Stimulated activated CD8-positive, alpha-beta memory T cell treated with anti-CD3 and anti-CD28 coated beads, Interleukin-15, amount 100 ng/mL, for 1 hour (primary cell): ENCODE data around the gene OSGEPL1.
"Not testable (repeated sequence)": the region's sequence is repeated elsewhere in the genome, so short reads cannot be mapped to it uniquely, and the experiment has no call there.

Experiments
- DNase-seq: peaks from one replicate; pipeline ENCODE4 v3.0.0-alpha.2; 2020; ENCODE audit warnings: low read depth

OSGEPL1 gene, protein sequence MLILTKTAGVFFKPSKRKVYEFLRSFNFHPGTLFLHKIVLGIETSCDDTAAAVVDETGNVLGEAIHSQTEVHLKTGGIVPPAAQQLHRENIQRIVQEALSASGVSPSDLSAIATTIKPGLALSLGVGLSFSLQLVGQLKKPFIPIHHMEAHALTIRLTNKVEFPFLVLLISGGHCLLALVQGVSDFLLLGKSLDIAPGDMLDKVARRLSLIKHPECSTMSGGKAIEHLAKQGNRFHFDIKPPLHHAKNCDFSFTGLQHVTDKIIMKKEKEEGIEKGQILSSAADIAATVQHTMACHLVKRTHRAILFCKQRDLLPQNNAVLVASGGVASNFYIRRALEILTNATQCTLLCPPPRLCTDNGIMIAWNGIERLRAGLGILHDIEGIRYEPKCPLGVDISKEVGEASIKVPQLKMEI

DNA sequence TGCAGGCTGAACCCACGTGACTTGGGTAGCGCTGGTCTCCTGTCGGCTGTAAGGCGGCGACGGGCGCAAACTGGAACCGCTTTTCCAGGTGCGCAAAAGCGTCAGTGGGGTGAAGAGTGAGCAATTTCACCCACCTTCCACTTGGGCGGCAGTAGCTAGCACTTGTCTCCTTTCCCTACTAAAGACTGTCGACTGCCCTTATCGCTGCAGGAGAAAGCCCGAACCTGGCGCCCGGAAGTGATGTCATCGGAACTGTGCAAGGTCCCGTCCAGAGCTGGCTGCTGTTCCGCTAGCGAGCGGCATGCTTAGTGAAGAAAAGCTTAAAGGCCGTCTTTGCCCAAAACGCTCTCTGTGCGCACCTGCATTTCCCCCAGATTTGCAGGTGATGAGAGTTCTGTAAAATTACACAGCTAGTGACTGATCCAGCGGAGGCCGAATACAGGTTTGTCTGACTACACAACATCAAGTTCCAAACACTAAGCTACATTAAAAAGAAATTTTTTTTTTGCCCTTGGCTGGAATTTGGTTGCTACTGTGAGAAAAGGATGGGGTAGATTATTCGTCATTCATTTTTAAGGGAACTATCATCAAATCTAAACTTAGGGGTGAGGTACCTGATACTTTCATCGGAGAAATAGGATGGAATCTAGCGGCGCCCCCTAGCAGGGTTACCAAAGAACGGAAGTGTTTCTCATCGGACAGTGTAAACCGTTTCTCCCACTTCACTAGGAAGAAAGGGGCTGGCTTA, at the start of gene OSGEPL1:
Gene OSGEPL1 (minus strand): TSS at position 242 of the 748 bp plus-strand sequence. CDS start 1,152 bp downstream, outside the sequence.
- peak; percentile 87 for DNase-seq

DNA sequence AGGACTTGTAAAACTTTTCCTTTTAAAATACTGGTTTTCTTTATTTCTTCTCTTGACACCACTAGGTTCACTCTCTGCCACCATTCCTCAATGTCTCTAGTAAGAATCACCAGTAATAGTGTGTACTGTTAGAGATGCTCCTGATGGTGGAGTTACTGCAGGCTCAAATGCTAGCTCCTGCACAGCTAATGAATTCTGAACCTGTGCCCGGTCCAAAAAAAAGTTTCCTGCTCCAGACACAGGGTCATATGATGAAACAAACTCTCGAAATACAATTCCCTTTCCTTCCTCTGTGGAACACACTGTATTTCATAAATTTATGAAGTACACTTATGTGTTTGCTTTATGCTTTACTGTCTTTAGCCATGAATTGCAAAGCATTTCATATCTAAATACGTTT, 40.8 kb upstream of the OSGEPL1 start:
- DNase-seq: no peak

DNA sequence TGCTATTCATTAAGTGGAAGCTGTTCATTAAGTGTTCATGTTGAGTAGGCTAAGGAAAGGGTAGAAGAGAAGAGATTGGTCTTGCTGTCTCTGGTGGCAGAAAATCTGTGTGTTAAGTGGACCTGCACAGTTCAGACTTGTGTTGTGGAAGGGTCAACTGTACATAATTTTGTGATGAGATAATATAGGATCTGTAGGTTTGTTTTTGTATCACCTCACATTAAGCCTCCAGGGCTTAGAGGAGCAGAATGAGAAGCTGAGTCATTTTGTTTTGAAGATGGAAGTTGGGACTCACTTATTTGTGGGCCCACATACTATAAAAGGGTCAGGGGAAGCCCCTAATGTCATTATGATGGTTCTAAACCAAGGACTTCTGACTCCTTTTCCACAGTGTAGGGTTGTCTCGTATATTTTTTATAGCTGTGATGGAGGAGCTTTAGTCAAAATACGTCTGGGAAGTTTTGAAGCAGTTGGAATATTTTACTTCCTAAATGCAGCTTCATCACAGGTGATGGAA, 39.9 kb upstream of the OSGEPL1 start:
- no peak for DNase-seq

- no peak for DNase-seq
These were observed 36.9 kb upstream of the OSGEPL1 start for GRCh38 chr2:189799531-189799930.

GRCh38 chr2:189799030-189799331, 36.4 kb upstream of the OSGEPL1 start:
- DNase-seq: no peak

- no peak for DNase-seq
These were observed 35.9 kb upstream of the OSGEPL1 start for GRCh38 chr2:189798312-189799029.

GRCh38 chr2:189797902-189798301, 35.3 kb upstream of the OSGEPL1 start:
- no peak for DNase-seq

DNA sequence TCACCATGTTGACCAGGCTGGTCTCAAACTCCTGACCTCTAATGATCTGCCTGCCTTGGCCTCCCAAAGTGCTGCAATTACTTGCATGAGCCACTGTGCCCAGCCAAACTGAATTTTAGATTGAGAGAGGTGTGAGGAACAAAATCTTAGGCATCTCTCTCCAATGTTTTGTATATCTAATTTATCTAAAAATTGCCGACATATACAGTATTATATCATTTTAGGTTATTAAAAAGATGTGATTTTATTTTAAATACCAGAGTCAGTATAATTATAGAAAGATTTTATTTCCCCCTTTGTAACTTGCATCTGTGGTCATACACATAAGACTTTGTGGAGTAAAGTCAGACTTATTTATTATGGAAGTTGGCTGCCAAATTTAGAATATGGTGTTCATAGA, 31.7 kb upstream of the OSGEPL1 start:
- no peak for DNase-seq

- no peak for DNase-seq
These were observed 28.9 kb upstream of the OSGEPL1 start for GRCh38 chr2:189791338-189792042.

DNA sequence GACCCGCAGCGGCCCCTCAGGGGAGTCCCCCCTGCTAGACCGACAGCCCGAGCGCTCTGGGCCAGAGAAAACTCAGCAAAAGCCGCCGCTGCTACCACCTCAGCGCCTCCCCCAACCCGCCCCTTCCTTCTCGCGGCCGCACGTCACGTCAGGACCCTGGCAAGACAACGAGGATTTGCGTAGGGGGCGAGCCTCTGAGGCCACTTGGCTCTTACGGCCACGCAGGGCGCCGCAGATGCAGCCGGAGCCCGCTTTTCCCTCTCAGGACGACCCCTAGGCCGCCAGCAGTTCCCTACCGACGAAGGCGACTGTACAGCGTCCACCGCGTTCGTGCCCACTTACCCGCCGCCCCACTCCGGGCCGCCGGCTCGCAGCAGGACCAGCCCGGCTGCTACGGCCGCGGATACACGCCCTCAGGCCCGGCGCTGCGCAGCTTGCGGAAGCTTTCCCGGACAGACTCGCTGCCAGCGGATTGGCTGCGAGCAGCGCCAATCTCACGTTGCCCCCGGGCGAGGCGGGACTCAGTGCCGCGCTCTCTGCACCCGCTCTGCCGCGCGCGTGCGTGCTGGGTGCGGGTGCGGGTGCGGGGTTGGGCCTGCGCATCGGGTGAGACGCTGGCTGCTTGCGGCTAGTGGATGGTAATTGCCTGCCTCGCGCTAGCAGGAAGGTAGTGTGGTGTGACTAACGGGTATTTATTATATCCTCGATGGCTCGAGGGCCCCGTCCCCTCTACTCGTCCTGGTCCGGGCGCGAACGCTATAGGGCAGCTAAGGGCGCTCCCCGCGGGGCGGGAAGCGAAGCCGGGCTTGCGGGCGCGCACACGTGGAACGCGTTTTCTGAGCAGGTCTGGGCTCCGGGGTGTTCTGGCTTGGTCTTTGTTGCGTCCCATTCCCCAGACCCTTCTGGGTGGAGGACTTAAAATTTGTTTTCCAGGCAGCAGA, 21.6 kb upstream of the OSGEPL1 start, which contains the start of the genes ORMDL1 and PMS1:
Gene ORMDL1 (minus strand): TSS at position 413 of the 941 bp plus-strand sequence. CDS start 1,744 bp downstream, outside the sequence.
Gene PMS1 (plus strand): TSS at position 524 of the 941 bp plus-strand sequence. CDS start 7,360 bp downstream, outside the sequence.
- DNase-seq: peak; percentile 82

- no peak for DNase-seq
These were observed 20.9 kb upstream of the OSGEPL1 start for GRCh38 chr2:189783451-189783926.

- no peak for DNase-seq
These were observed 19.7 kb upstream of the OSGEPL1 start for GRCh38 chr2:189782221-189782671.

DNA sequence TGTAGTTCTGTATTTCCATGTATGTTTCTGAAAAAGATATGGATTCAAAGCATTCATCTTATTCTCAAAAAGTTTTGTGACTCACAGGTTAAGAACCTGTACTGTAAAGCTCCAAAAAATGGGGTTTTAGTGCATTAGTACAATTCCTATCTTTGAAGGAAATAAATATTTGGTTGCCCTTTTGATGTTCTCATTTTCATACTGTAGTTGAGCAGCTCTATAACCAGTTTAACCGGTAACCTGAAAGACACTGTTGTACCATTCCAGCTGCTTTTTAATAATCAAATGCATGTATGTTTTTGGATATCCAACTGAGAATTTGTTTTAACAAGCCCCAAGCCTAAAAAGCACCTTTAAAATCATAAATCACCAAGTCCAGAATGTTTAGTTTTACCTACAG, 9.6 kb upstream of the OSGEPL1 start:
- DNase-seq: no peak

GRCh38 chr2:189770590-189771322, 8.2 kb upstream of the OSGEPL1 start:
- DNase-seq: no peak

DNA sequence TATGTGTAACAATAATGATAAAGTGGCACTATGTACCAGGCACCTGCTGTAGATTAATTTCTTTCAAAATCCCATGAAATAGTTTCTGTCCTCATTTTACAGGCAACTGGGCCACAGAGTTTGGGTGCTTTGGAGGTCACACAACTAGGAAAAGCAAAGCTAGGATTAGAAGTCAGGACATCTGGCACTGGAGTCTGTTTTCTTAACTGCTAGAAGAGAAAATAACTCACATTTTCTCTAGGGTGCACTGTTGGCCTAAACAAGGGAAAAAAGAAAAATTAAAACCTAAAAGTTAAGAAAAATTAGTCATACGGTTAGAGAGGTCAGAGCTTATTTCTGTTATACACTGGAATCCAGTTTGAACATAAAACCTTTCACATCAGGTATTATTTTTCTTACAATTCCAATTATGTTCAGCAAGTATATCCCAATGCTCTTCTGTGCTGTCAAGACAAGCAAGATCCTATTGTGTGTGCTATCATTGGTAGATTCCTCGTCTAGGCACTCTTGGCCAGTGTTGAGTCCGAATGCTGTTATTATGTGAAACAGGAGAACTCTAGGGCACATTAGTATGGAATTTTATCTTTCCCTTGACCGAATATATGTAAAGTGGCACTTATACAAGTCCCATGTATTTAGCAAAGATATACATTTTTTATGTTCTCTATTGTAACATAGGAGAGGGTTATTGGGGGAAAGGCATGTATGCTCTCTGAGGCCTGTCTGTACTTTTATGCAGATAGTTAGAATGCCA, 1.5 kb upstream of the OSGEPL1 start:
- no peak for DNase-seq

DNA sequence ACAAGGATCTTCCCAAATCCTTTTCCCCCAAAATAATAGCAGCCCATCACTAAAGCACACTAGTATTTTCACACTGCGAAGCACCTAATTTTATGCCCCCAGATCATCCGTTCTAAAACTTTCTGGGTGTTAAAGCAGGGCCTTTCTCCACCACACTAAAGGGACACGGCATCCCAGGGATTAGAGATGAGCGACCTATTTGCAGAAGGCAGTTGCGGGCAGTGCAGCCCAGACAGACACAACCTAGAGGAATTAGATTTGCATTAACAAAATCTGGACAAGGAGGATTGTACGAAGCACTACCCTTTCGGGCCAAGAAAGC, 402 bp downstream of the OSGEPL1 start:
- no peak for DNase-seq

- DNase-seq: not testable (repeated sequence)
These were observed 2.4 kb downstream of the OSGEPL1 start for GRCh38 chr2:189760154-189760553.

- no peak for DNase-seq
These were observed 6.2 kb downstream of the OSGEPL1 start for GRCh38 chr2:189756311-189756952.
